ENCODE data around the gene BTF3L4. TPM values are rescaled to one million over a fixed set of nuclear protein-coding genes. Genes with fewer than 3 reads are reported as not detected.

The BTF3L4 gene
- total RNA-seq, 1 donor from 2014 or later = 51.9 TPM

- Histone ChIP-seq H3K27me3 (ENCODE audit: control insufficient read depth, insufficient read depth, low read length) (no peaks in the 10 kb centered on the region), H3K36me3 (ENCODE audit: control insufficient read depth, insufficient read depth, low read length) (peaks cover 7% of the 10 kb centered on the region), H3K4me3 (ENCODE audit: low read depth, low read length) (peak overlapping the region; percentile 62)
- FAIRE-seq = no peak
- TF ChIP-seq CTCF (IDR thresholded peaks at IDR 0.05; ENCODE audit: insufficient read depth, low read length, severe bottlenecking) = no peak
- DNase-seq (ENCODE audit: low read depth) = no peak
Observed at GRCh38 chr1:52054496-52055065, 1.5 kb upstream of the BTF3L4 start.

- Histone ChIP-seq H3K36me3 (ENCODE audit: control insufficient read depth, insufficient read depth, low read length) (peaks cover 10% of the 10 kb centered on the region), H3K27me3 (ENCODE audit: control insufficient read depth, insufficient read depth, low read length) (no peaks in the 10 kb centered on the region), H3K4me3 (ENCODE audit: low read depth, low read length) (peak within 1 kb of the TSS; percentile 62)
- no peak for TF ChIP-seq CTCF (IDR thresholded peaks at IDR 0.05; ENCODE audit: insufficient read depth, low read length, severe bottlenecking)
- DNase-seq (ENCODE audit: low read depth) (peak; percentile 91), FAIRE-seq (no peak)
Observed at GRCh38 chr1:52055066-52055865, 829 bp upstream of the BTF3L4 start, which contains the start of gene TXNDC12. Gene TXNDC12 (minus strand): TSS chr1:52055191. CDS start chr1:52055096, 95 bp downstream.

- Histone ChIP-seq H3K4me3 (ENCODE audit: low read depth, low read length) (peak overlapping the region; percentile 62), H3K36me3 (ENCODE audit: control insufficient read depth, insufficient read depth, low read length) (peaks cover 15% of the 10 kb centered on the region), H3K27me3 (ENCODE audit: control insufficient read depth, insufficient read depth, low read length) (no peaks in the 10 kb centered on the region)
- TF ChIP-seq CTCF (IDR thresholded peaks at IDR 0.05; ENCODE audit: insufficient read depth, low read length, severe bottlenecking) = no peak
- DNase-seq (ENCODE audit: low read depth) = no peak
- no peak for FAIRE-seq
Observed at GRCh38 chr1:52055866-52056162, 281 bp upstream of the BTF3L4 start.

- no peak for TF ChIP-seq CTCF (IDR thresholded peaks at IDR 0.05; ENCODE audit: insufficient read depth, low read length, severe bottlenecking)
Observed at GRCh38 chr1:52056937-52057231, 789 bp downstream of the BTF3L4 start.

GRCh38 chr1:52057255-52057654 lies 1.2 kb downstream of the BTF3L4 start:
- peak; percentile 15 for DNase-seq (ENCODE audit: low read depth)
- Histone ChIP-seq H3K27me3 (ENCODE audit: control insufficient read depth, insufficient read depth, low read length) (no peaks in the 10 kb centered on the region), H3K4me3 (ENCODE audit: low read depth, low read length) (peak overlapping the region; percentile 62), H3K36me3 (ENCODE audit: control insufficient read depth, insufficient read depth, low read length) (peaks cover 15% of the 10 kb centered on the region)
- TF ChIP-seq CTCF (IDR thresholded peaks at IDR 0.05; ENCODE audit: insufficient read depth, low read length, severe bottlenecking) = no peak
- no peak for FAIRE-seq

More at GRCh38 chr1:52056937-52057231, 789 bp downstream of the BTF3L4 start:
- Histone ChIP-seq H3K27me3 (ENCODE audit: control insufficient read depth, insufficient read depth, low read length) (no peaks in the 10 kb centered on the region), H3K36me3 (ENCODE audit: control insufficient read depth, insufficient read depth, low read length) (peaks cover 17% of the 10 kb centered on the region), H3K4me3 (ENCODE audit: low read depth, low read length) (peak overlapping the region; percentile 62)
- DNase-seq (ENCODE audit: low read depth) = no peak
- FAIRE-seq = no peak

Data from bronchial epithelial cell (primary cell).